Central memory CD8-positive, alpha-beta T cell (primary cell): ENCODE data around the gene CRLF1.

Source experiments
- ATAC-seq: fragments of 150-1000 bp; cut with Tn5 transposase; replicated peaks from 2 replicates; pipeline ENCODE4 v1.10.0; 2022; ENCODE audit warnings: mild to moderate bottlenecking, moderate FRiP score, moderate number of reproducible peaks; ENCODE audit not compliant: poor library complexity, severe bottlenecking; ENCODE audit errors: extremely low read depth
- DNase-seq, 2 donors: peaks; one replicate each; pipeline ENCODE4 v3.0.0; 2021; ENCODE audit warnings: low spot score in 2 of 2
- H3K27ac Mint-ChIP-seq: one replicate; pipeline ENCODE4 v1.8.0; 2022; ENCODE audit warnings: low read depth, mild to moderate bottlenecking, moderate library complexity, mixed read lengths
- H3K27me3 Mint-ChIP-seq: one replicate; pipeline ENCODE4 v1.8.0; 2022; ENCODE audit warnings: mixed read lengths
- H3K36me3 Mint-ChIP-seq: one replicate; pipeline ENCODE4 v1.8.0; 2022; ENCODE audit warnings: mild to moderate bottlenecking, moderate library complexity, mixed read lengths; ENCODE audit not compliant: insufficient read depth
- H3K4me1 Mint-ChIP-seq: one replicate; pipeline ENCODE4 v1.8.0; 2022; ENCODE audit warnings: mixed read lengths
- H3K4me3 Mint-ChIP-seq: one replicate; pipeline ENCODE4 v1.8.0; 2022; ENCODE audit warnings: mild to moderate bottlenecking, moderate library complexity, mixed read lengths
- H3K9me3 Mint-ChIP-seq: one replicate; pipeline ENCODE4 v1.8.0; 2022; ENCODE audit warnings: mixed read lengths

CRLF1 gene

GRCh38 chr19:18571564-18572344 lies 34.8 kb downstream of the CRLF1 start, which contains the start of gene UBA52:
UBA52 (plus strand) TSS chr19:18571857; CDS start chr19:18573301, 1,444 bp downstream.
- peak within 1 kb of the TSS; percentile 94 for H3K4me3 Mint-ChIP-seq
- ATAC-seq: peak; percentile 96

GRCh38 chr19:18568367-18568766 lies 38.2 kb downstream of the CRLF1 start:
- H3K27me3 Mint-ChIP-seq: no peaks in the 10 kb centered on the region
- H3K4me3 Mint-ChIP-seq: no peak overlapping the region
- no peaks in the 10 kb centered on the region for H3K9me3 Mint-ChIP-seq
- H3K27ac Mint-ChIP-seq: no peak overlapping the region
- DNase-seq (no peak), ATAC-seq (no peak)
- H3K36me3 Mint-ChIP-seq: peaks cover 53% of the 10 kb centered on the region
- peaks cover 23% of the 10 kb centered on the region for H3K4me1 Mint-ChIP-seq

More at GRCh38 chr19:18571564-18572344, 34.8 kb downstream of the CRLF1 start, which contains the start of gene UBA52:
- no peaks in the 10 kb centered on the region for H3K27me3 Mint-ChIP-seq
- H3K36me3 Mint-ChIP-seq: peaks cover 58% of the 10 kb centered on the region
- peak within 1 kb of the TSS; percentile 97 for H3K27ac Mint-ChIP-seq
- peak; percentile 99 for DNase-seq
- H3K4me1 Mint-ChIP-seq: peaks cover 25% of the 10 kb centered on the region
- H3K9me3 Mint-ChIP-seq: no peaks in the 10 kb centered on the region

DNA sequence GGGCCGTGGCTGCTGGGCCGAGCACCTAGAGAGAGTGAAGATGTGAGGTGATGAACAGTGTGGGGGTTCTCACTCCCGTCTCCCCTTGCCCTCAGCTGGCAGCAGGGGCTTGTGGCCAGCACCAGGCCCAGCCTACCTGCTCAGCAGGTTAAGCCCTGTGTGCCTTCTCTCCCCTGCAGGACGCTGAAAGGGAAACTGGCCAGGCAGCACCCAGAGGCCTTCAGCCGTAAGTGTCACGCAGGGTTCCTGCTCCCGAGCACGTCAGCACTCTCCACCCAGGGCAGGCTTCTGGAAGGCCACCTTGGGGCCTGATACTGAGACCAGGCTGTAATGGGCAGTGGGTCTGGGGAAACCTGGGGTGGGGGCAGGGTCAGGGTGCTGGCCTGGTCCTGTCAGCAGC lies 39.6 kb downstream of the CRLF1 start:
- H3K36me3 Mint-ChIP-seq: peaks cover 51% of the 10 kb centered on the region
- no peaks in the 10 kb centered on the region for H3K27me3 Mint-ChIP-seq
- no peak overlapping the region for H3K27ac Mint-ChIP-seq
- H3K4me1 Mint-ChIP-seq: peaks cover 9% of the 10 kb centered on the region
- ATAC-seq: no peak
- no peak overlapping the region for H3K4me3 Mint-ChIP-seq
- DNase-seq: no peak
- no peaks in the 10 kb centered on the region for H3K9me3 Mint-ChIP-seq

DNA sequence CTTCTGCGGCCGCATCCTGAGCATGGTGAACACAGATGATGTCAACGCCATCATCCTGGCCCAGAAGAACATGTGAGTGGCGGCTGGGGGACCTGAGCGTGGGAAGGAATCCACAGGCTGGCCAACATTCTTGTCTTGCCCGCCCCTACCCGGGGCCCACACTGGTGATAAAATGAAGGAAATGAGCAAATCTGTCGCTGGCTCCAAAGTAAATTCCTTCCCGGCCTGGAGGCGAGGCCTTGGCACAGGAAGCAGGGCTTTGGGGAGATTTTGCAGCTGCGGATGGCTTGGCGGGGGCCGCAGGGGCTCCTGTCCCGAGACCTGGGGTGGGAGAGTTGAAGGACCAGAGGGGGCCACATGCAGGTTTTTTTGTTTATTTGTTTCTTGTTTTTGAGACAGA lies 44.5 kb downstream of the CRLF1 start:
- Mint-ChIP-seq H3K4me3 (no peak overlapping the region), H3K9me3 (no peaks in the 10 kb centered on the region), H3K36me3 (peaks cover 51% of the 10 kb centered on the region), H3K27me3 (no peaks in the 10 kb centered on the region), H3K4me1 (peaks cover 25% of the 10 kb centered on the region), H3K27ac (no peak overlapping the region)
- ATAC-seq (no peak), DNase-seq (no peak)

- H3K4me1 Mint-ChIP-seq: peaks cover 25% of the 10 kb centered on the region
- peak overlapping the region; percentile 29 for H3K27ac Mint-ChIP-seq
- H3K27me3 Mint-ChIP-seq: no peaks in the 10 kb centered on the region
- no peaks in the 10 kb centered on the region for H3K9me3 Mint-ChIP-seq
- H3K4me3 Mint-ChIP-seq: peak overlapping the region; percentile 31
- no peak for DNase-seq
- no peak for ATAC-seq
- peaks cover 32% of the 10 kb centered on the region for H3K36me3 Mint-ChIP-seq
These were observed 46.9 kb downstream of the CRLF1 start for GRCh38 chr19:18559685-18560084.

DNA sequence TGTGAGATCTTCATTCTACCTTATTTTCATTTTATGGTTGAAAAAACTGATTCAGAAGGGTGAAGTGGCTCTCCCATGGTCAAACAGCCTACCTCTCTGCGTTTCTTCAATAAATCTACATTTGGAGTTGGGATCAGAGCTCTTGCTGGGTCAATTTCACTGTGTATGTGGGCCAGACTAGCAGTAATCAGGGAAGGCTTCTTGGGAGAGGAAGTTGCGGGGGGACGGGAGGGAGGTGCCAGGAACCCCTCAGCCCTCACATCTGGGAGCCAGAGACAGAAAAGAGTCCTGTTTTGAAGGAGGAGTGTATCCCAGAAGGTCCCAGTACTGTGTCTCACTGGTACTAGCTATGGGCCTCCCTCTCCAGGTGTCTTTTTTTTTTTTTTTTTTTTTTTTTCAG lies 48.0 kb downstream of the CRLF1 start:
- peak overlapping the region; percentile 92 for H3K4me3 Mint-ChIP-seq
- peak overlapping the region; percentile 91 for H3K27ac Mint-ChIP-seq
- peaks cover 22% of the 10 kb centered on the region for H3K36me3 Mint-ChIP-seq
- DNase-seq: no peak
- H3K4me1 Mint-ChIP-seq: peaks cover 25% of the 10 kb centered on the region
- H3K27me3 Mint-ChIP-seq: no peaks in the 10 kb centered on the region
- no peaks in the 10 kb centered on the region for H3K9me3 Mint-ChIP-seq
- ATAC-seq: no peak

DNA sequence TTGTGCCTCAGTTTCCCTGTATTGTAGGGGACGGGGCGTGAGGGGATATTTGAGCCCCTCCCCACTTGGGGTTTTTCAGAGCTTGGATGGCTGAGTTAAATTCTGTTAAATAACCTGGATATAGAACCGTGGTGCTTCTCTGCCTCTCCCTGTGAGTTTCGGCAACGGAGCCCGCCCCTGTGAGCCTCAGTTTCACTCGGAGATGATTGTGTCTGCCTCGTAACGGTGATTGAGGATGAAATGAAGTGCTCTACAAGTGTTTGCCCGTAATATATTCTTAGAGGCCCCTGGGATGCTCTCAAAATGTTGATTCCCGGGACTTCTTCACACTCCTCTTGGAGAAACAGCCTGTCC lies 48.4 kb downstream of the CRLF1 start:
- Mint-ChIP-seq H3K36me3 (peaks cover 22% of the 10 kb centered on the region), H3K4me1 (peaks cover 25% of the 10 kb centered on the region), H3K4me3 (peak overlapping the region; percentile 92), H3K27ac (peak overlapping the region; percentile 91), H3K27me3 (no peaks in the 10 kb centered on the region), H3K9me3 (no peaks in the 10 kb centered on the region)
- ATAC-seq: no peak
- no peak for DNase-seq

- Mint-ChIP-seq H3K27ac (peak within 1 kb of the TSS; percentile 91), H3K4me3 (peak within 1 kb of the TSS; percentile 92), H3K36me3 (peaks cover 16% of the 10 kb centered on the region), H3K4me1 (peaks cover 25% of the 10 kb centered on the region), H3K9me3 (no peaks in the 10 kb centered on the region), H3K27me3 (no peaks in the 10 kb centered on the region)
- DNase-seq (peak; percentile 88 to 97), ATAC-seq (peak; percentile 99)
These were observed 49.0 kb downstream of the CRLF1 start, which contains the start of gene KXD1 for GRCh38 chr19:18557411-18558201. KXD1 (plus strand) TSS chr19:18557870; CDS start chr19:18562057, 4,187 bp downstream.

DNA sequence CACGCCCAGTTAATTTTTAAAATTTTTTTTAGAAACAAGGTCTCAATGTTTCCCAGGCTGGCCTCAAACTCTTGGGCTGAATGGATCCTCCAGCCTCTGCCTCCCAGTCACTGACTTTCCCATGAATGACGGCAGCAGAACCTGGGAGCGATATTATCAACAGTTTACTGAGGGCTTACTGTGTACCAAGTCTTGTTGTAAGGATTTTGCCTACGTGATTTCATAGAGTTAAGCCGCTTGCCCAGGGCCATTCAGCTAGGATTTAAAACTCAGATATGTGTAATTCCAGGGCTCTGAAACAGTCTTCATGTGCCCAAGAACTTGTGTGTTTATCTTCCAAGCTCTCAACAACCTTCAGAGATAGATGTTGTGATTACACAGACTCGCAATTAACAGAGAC lies 55.0 kb downstream of the CRLF1 start:
- H3K27ac Mint-ChIP-seq: no peak overlapping the region
- DNase-seq (no peak), ATAC-seq (no peak)
- H3K4me1 Mint-ChIP-seq: no peaks in the 10 kb centered on the region
- H3K36me3 Mint-ChIP-seq: no peaks in the 10 kb centered on the region
- H3K9me3 Mint-ChIP-seq: no peaks in the 10 kb centered on the region
- H3K27me3 Mint-ChIP-seq: no peaks in the 10 kb centered on the region
- H3K4me3 Mint-ChIP-seq: no peak overlapping the region

DNA sequence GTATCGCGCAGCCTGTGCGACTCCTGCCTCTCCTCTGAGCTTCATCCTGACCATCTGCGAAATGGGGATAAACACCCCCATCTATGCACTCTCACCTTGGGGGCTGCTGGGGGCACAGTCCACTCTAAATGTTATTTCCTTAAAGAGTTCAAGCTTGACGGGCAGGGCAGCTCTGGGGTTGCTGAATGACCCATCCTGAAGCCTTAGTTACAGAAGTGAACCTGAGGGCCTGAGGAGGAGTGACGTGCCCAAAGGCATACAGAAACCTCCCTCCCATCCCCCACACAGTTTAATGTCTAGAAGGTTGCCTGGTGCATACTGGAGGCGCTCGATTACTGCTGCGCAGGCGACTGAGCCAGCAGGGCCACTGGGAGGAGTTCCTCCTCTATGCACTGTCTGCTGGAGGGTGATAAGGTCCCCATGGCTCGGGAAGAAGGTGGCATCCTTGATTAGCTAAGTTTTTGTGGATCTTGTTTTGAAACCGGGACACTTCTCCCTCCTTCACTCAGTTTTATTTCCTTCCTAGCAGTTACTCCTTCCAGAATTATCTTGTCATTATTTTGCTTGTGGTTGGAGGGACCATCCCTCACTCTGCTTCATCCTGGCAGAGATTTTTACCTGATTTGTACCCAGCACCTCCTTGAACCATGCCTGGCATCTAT lies 62.7 kb downstream of the CRLF1 start:
- peaks cover 30% of the 10 kb centered on the region for H3K4me1 Mint-ChIP-seq
- H3K4me3 Mint-ChIP-seq: peak overlapping the region; percentile 95
- peak overlapping the region; percentile 94 for H3K27ac Mint-ChIP-seq
- H3K27me3 Mint-ChIP-seq: no peaks in the 10 kb centered on the region
- peaks cover 18% of the 10 kb centered on the region for H3K36me3 Mint-ChIP-seq
- no peaks in the 10 kb centered on the region for H3K9me3 Mint-ChIP-seq
- ATAC-seq (peak; percentile 88), DNase-seq (peak; percentile 49 to 78)
